ENCODE results near the gene GORASP1. TPM values are rescaled to one million over a fixed set of nuclear protein-coding genes. Genes with fewer than 3 reads are reported as not detected.

GORASP1 gene
- polyA plus RNA-seq, 1 donor from 2014 or later, result 55.6 TPM

DNA sequence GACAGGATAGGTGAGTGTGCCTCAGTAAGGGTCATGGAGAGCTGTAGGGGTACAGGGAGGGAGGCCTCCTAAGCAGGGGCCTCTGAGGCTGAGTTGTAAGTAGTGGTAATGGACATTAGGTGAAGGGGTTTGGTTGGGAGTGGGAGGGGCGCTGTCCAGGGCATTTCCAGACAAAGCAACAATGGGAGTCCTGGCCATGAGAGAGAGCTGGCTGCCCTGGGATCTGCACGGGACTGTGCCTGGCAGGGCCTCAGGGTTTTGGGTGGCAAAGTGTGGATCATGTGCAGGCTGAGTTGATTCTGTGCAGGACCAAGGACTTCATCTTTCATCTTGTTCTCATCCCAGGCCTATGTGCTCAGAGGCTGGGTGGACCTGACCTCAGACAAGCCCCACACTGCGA lies 4.7 kb upstream of the GORASP1 start:
- H3K79me2 ChIP-seq (replicated peaks; ENCODE audit: insufficient read depth, low read length), result no peaks in the 10 kb centered on the region
- no peak for TF ChIP-seq EP300 (conservative IDR thresholded peaks at IDR 0.05; ENCODE audit: poor library complexity, severe bottlenecking)
- TF ChIP-seq, protein P1, sequence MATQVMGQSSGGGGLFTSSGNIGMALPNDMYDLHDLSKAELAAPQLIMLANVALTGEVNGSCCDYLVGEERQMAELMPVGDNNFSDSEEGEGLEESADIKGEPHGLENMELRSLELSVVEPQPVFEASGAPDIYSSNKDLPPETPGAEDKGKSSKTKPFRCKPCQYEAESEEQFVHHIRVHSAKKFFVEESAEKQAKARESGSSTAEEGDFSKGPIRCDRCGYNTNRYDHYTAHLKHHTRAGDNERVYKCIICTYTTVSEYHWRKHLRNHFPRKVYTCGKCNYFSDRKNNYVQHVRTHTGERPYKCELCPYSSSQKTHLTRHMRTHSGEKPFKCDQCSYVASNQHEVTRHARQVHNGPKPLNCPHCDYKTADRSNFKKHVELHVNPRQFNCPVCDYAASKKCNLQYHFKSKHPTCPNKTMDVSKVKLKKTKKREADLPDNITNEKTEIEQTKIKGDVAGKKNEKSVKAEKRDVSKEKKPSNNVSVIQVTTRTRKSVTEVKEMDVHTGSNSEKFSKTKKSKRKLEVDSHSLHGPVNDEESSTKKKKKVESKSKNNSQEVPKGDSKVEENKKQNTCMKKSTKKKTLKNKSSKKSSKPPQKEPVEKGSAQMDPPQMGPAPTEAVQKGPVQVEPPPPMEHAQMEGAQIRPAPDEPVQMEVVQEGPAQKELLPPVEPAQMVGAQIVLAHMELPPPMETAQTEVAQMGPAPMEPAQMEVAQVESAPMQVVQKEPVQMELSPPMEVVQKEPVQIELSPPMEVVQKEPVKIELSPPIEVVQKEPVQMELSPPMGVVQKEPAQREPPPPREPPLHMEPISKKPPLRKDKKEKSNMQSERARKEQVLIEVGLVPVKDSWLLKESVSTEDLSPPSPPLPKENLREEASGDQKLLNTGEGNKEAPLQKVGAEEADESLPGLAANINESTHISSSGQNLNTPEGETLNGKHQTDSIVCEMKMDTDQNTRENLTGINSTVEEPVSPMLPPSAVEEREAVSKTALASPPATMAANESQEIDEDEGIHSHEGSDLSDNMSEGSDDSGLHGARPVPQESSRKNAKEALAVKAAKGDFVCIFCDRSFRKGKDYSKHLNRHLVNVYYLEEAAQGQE (IDR thresholded peaks at IDR 0.05; ENCODE audit: borderline replicate concordance), result no peak
- TF ChIP-seq TAF1 (IDR thresholded peaks at IDR 0.05; ENCODE audit: low read depth), result no peak
- no peak for TF ChIP-seq RAD21 (conservative IDR thresholded peaks at IDR 0.05)
- TF ChIP-seq, protein P2, sequence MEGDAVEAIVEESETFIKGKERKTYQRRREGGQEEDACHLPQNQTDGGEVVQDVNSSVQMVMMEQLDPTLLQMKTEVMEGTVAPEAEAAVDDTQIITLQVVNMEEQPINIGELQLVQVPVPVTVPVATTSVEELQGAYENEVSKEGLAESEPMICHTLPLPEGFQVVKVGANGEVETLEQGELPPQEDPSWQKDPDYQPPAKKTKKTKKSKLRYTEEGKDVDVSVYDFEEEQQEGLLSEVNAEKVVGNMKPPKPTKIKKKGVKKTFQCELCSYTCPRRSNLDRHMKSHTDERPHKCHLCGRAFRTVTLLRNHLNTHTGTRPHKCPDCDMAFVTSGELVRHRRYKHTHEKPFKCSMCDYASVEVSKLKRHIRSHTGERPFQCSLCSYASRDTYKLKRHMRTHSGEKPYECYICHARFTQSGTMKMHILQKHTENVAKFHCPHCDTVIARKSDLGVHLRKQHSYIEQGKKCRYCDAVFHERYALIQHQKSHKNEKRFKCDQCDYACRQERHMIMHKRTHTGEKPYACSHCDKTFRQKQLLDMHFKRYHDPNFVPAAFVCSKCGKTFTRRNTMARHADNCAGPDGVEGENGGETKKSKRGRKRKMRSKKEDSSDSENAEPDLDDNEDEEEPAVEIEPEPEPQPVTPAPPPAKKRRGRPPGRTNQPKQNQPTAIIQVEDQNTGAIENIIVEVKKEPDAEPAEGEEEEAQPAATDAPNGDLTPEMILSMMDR (IDR thresholded peaks at IDR 0.05; ENCODE audit: poor library complexity, severe bottlenecking), result no peak
- no peak for TF ChIP-seq SMC3 (conservative IDR thresholded peaks at IDR 0.05; ENCODE audit: poor library complexity)
- no peak for TF ChIP-seq EZH2 (IDR thresholded peaks at IDR 0.05; ENCODE audit: borderline replicate concordance, insufficient read depth, low read length, poor library complexity, severe bottlenecking)
- no peak overlapping the region for H2AFZ ChIP-seq (ENCODE audit: low read depth, low read length)
- H3F3A ChIP-seq (ENCODE audit: insufficient read depth, low read length, poor library complexity, severe bottlenecking), result no peaks in the 10 kb centered on the region
- no peaks in the 10 kb centered on the region for H3K9me3 ChIP-seq (ENCODE audit: low read length)
- no peaks in the 10 kb centered on the region for H3K36me3 ChIP-seq (ENCODE audit: insufficient read depth, low read length)
- H3K27me3 ChIP-seq (ENCODE audit: insufficient read depth, low read depth, low read length), result no peaks in the 10 kb centered on the region
- H3K9me2 ChIP-seq (ENCODE audit: insufficient read depth, low read length), result no peaks in the 10 kb centered on the region
- no peaks in the 10 kb centered on the region for H4K20me1 ChIP-seq (ENCODE audit: insufficient read depth)
- no peak overlapping the region for H3K27ac ChIP-seq (ENCODE audit: low read length)
- no peak overlapping the region for H3K9ac ChIP-seq (ENCODE audit: low read length)
- H3K4me2 ChIP-seq (ENCODE audit: low read length), result no peak overlapping the region
- H3K4me3 ChIP-seq (ENCODE audit: low read length), result no peak overlapping the region

DNA sequence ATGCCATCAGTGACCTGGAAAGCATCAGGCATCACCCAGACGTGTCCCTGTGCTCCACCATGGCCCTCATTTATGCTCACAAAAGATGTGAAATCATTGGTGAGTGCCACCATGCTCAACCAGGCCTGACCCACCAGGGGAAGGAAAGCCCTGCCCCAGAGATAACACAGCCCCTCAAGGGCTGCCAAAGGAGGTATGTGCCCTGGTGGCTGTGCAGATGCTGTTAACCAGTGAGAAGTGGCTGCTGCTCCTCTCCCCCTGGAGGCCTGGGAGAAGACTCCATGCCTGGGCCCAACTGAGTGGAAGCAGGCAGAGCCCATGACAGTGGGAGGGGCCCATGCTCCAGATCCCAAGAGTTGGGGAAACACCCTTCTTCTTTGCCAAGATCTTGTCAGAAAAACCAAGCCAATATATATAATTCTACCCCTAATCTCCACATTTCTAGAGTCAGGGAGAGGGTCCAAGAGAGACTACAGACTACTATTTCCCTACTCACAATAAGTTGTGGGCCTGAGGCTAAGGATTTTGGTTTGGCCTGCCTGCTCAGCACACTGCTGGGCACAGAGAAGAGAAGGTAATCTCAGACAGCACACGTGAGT lies 2.7 kb upstream of the GORASP1 start:
- Histone ChIP-seq H3K79me2 (replicated peaks; ENCODE audit: insufficient read depth, low read length) (peaks cover 7% of the 10 kb centered on the region), H3K36me3 (ENCODE audit: insufficient read depth, low read length) (no peaks in the 10 kb centered on the region), H2AFZ (ENCODE audit: low read depth, low read length) (no peak overlapping the region), H3K27me3 (ENCODE audit: insufficient read depth, low read depth, low read length) (no peaks in the 10 kb centered on the region), H4K20me1 (ENCODE audit: insufficient read depth) (no peaks in the 10 kb centered on the region), H3K27ac (ENCODE audit: low read length) (no peak overlapping the region), H3K9me3 (ENCODE audit: low read length) (no peaks in the 10 kb centered on the region), H3K4me3 (ENCODE audit: low read length) (no peak overlapping the region), H3K4me2 (ENCODE audit: low read length) (no peak overlapping the region), H3K9ac (ENCODE audit: low read length) (no peak overlapping the region), H3K9me2 (ENCODE audit: insufficient read depth, low read length) (no peaks in the 10 kb centered on the region), H3F3A (ENCODE audit: insufficient read depth, low read length, poor library complexity, severe bottlenecking) (peaks cover 4% of the 10 kb centered on the region)
- TF ChIP-seq EP300 (conservative IDR thresholded peaks at IDR 0.05; ENCODE audit: poor library complexity, severe bottlenecking) (no peak), EZH2 (IDR thresholded peaks at IDR 0.05; ENCODE audit: borderline replicate concordance, insufficient read depth, low read length, poor library complexity, severe bottlenecking) (no peak), POLR2AphosphoS5 (IDR thresholded peaks at IDR 0.05) (no peak), SMC3 (conservative IDR thresholded peaks at IDR 0.05; ENCODE audit: poor library complexity) (no peak), MXI1 (conservative IDR thresholded peaks at IDR 0.05; ENCODE audit: poor library complexity, severe bottlenecking) (no peak), TAF1 (IDR thresholded peaks at IDR 0.05; ENCODE audit: low read depth) (no peak), RAD21 (conservative IDR thresholded peaks at IDR 0.05) (no peak)
- TF ChIP-seq, protein P1 (IDR thresholded peaks at IDR 0.05; ENCODE audit: borderline replicate concordance), result no peak
- TF ChIP-seq, protein P2 (IDR thresholded peaks at IDR 0.05; ENCODE audit: poor library complexity, severe bottlenecking), result no peak
